Omental fat pad (tissue), 4 donors: ENCODE results near the gene PTPRM. TPM values are rescaled to one million over a fixed set of nuclear protein-coding genes. Genes with fewer than 3 reads are reported as not detected.

Source experiments
- ATAC-seq: fragments of 150-250 bp; one replicate; pipeline ENCODE4 v1.9.1; 2016; ENCODE audit warnings: mild to moderate bottlenecking, moderate library complexity; ENCODE audit not compliant: low FRiP score
- DNase-seq: peaks from one replicate; pipeline ENCODE4 v3.0.0-alpha.2; 2019; ENCODE audit warnings: low spot score
- total RNA-seq, 4 donors: library from RNA; depleted of rRNA; stranded (reverse); fragments of >200 nt; gene quantifications; one replicate each; pipeline ENCODE4 v1.1.0, GENCODE V29; 2016
- TF ChIP-seq, protein P1 (sequence below), 3 donors: fragments of 450-650 bp; IDR thresholded peaks; one replicate each; pipeline ENCODE4 v1.5.1; 2016 to 2017; ENCODE audit warnings: antibody characterized with exemption in 3 of 3, mild to moderate bottlenecking in 3 of 3, moderate library complexity in 2 of 3

Gene PTPRM
- total RNA-seq, 4 donors from 2014 or later, result 64.8 to 238 (median 144) TPM

DNA sequence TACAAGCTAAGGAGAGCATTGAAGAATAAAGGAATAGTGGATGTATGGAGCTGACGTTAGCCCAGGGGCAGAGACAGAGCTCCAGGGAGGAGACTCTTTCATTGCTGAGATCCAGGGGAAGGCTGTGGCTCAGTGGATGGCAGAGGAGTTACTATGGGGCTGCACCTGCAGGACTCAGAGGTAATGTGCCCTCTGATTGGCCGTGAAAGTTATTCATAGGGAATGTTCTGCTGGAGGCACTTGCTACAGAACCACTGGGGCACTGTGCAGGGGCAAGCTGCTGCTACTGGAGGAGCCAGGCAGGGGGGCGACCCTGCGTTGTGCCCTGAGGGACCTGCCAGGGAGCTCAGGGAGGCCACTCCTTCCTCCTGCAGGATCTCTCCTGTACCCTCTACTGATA, 199.2 kb downstream of the PTPRM start:
- ATAC-seq (no peak), DNase-seq (no peak)
- TF ChIP-seq, protein P1, sequence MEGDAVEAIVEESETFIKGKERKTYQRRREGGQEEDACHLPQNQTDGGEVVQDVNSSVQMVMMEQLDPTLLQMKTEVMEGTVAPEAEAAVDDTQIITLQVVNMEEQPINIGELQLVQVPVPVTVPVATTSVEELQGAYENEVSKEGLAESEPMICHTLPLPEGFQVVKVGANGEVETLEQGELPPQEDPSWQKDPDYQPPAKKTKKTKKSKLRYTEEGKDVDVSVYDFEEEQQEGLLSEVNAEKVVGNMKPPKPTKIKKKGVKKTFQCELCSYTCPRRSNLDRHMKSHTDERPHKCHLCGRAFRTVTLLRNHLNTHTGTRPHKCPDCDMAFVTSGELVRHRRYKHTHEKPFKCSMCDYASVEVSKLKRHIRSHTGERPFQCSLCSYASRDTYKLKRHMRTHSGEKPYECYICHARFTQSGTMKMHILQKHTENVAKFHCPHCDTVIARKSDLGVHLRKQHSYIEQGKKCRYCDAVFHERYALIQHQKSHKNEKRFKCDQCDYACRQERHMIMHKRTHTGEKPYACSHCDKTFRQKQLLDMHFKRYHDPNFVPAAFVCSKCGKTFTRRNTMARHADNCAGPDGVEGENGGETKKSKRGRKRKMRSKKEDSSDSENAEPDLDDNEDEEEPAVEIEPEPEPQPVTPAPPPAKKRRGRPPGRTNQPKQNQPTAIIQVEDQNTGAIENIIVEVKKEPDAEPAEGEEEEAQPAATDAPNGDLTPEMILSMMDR (IDR thresholded peaks at IDR 0.05), result no peak

DNA sequence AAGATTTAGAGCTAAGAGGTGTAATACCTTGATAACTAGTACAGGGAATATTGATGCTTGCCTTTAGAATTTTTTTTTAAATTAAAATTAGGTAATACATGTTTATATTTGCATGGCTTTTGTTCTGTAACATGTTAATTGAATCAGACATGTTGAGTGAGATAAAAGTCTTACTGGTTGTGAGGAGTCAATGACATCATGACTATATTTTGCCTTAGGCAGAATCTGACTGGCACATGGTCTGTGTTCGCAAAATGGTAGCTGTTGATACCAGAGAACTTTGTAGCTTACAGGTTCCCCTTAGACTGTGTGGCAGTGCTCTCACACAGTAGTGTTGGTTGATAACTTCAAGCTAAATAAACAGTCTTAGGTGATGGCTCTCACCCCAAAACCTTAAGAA, 199.7 kb downstream of the PTPRM start:
- ATAC-seq, result no peak
- DNase-seq, result no peak
- TF ChIP-seq, protein P1 (IDR thresholded peaks at IDR 0.05), result no peak

DNA sequence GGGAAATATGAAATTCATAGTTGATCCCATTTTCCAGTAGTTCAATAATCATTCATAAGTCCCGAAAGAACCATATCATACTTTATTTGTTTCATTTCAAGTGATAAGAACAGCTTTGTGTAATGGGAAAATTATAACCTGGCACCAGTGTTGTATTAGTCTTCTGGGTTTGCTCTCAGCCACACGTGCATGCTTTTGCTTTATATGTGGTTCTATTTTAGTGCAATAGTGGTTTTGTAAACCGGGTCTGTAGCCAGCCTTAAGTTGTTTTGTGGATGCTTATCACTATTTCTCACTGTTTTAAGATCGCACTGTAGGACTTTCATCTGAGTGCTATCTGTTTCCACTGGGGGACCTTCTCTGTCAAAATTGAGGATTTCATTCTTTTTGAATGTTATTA, 203.8 kb downstream of the PTPRM start:
- ATAC-seq, result no peak
- TF ChIP-seq, protein P1 (IDR thresholded peaks at IDR 0.05), result no peak

DNA sequence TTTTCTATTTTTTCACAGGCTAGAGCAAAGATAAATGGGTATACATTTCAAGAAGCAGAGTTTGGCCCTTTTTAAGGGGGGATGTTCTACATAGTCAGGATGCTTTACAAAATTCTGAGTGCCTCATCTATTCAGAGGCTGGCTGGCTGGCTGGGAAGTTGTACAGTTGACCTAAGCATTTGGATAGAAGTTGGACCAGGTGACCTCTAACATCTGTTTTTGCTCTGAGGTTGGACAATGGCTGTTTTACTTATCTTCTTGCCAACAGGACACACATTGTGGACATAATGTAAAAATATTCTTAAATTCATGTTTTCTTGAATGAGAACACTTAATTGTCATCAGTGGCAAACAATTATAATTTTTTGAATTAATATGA, 205.4 kb downstream of the PTPRM start:
- no peak for DNase-seq
- no peak for ATAC-seq
- TF ChIP-seq, protein P1 (IDR thresholded peaks at IDR 0.05), result no peak

More for the DNA sequence above, 203.8 kb downstream of the PTPRM start:
- no peak for DNase-seq

DNA sequence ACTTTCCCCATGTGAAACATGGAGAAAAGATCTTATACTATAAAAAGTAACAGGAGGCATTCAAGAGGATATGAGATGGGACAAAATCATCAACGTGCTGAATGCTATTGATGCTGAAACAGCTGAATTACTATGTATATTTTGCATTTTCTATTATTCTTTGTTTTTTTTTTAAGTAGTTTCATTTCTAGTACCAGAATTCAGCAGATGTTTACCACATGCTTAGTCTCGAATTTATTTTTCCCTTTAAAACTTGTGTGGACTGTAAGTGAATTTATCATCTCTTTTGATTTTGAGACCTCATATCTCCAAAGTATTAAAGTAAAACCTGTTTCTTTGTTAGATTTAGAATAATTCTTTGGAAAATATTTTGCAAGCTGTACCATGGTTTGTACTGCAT, 205.8 kb downstream of the PTPRM start:
- no peak for ATAC-seq
- TF ChIP-seq, protein P1 (IDR thresholded peaks at IDR 0.05), result no peak

DNA sequence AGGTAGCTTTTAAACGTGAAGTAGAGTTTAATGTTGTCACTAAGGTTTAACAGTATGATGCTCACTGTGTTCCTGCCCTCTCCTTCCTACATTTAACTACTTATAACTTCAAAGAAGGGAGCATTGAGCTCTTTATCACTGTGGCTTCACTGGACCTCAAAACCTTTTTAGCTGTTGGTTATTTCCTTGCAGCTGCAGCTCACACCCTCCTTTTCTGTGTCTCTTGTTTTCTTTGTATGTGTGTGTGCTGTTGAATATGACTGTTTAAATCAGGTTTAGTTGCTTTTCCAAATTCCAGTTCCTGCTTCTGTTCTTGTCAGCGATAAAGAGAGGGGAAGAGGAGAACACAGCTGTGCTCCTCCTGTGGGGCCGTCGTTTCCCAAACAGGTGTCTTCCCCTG, 208.0 kb downstream of the PTPRM start:
- TF ChIP-seq, protein P1 (IDR thresholded peaks at IDR 0.05), result no peak
- no peak for DNase-seq
- no peak for ATAC-seq

More for the DNA sequence above, 205.8 kb downstream of the PTPRM start:
- DNase-seq, result no peak

DNA sequence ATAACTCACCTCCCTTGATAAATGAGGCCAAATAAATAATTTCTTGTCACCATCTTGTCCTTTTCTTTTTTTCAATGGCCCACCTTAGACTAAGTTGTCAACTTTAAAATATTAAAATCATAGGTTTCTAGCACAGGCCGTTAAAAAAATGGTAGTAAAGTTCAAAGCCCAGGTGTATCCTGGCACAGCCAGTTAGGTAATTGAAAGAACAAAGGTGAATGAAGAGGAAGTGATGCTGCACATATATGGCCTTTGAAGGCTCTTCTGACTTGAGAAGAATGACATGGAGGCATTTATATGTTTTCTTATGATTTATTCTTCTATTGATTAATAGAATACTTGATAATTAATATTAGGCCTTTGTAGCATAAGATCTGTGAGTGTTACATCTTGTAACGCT, 208.7 kb downstream of the PTPRM start:
- DNase-seq, result no peak
- ATAC-seq, result no peak
- TF ChIP-seq, protein P1 (IDR thresholded peaks at IDR 0.05), result no peak
